ENCODE results near the gene ADAMTS9.

Gene ADAMTS9

DNA sequence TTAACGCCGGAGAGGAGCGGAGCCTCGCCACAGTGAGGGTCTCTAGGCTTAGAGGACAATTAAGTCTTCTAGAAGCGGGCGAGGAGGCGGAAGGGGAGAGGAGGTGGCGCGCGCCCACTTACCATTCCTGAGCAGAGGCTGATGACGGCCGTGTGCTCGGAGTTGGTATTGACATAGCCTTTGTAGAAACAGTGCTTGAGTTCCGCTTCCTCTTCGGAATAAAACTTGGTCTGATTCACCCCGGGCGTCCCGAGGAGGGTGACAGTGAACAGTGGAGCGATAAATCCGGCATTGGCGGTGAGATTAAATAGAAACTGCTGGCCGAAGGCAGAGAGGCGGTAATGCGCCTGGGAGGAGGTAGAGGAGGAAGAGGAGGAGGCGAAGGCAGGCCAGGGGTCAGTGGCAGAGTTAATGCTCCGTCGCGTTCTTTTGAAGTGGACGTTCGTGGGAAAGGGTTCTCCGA is 1.3 kb downstream of the ADAMTS9 start:
- DNase-seq (ENCODE audit: low spot score), result no peak

DNA sequence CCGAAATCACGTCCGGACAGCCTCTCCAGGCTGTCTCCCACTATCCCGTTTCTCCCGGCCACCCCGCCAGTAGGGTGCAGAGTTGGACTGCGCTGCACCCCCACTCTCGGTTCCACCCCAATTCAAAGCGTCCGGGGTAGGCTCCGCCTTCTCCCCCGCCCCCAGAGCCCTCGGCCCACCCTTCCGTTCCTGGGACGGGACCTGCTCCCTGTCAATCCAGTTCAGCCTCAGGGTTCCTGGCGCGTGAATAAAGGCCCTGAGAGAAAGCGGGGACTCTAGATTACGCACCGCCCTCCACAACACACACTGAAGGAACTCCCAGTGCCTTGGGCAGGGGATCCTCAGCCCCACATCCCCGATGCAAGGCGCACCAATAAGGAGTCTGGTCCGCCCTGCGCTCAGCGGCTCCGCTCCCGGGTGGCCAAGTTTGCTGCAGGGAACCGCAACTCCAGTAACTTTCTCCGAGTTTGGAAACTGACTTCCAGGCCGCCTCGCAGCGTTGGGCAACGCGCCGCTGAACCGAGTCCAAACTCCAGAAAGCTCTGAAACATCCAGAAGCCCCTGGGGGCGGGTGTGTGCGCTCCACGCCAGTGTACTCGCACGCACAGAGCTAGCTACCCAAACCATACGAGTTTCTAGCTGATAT is 1.9 kb downstream of the ADAMTS9 start:
- no peak for DNase-seq (ENCODE audit: low spot score)

- DNase-seq (ENCODE audit: low spot score), result no peak
These were observed 2.4 kb downstream of the ADAMTS9 start for GRCh38 chr3:64685331-64685799.

DNA sequence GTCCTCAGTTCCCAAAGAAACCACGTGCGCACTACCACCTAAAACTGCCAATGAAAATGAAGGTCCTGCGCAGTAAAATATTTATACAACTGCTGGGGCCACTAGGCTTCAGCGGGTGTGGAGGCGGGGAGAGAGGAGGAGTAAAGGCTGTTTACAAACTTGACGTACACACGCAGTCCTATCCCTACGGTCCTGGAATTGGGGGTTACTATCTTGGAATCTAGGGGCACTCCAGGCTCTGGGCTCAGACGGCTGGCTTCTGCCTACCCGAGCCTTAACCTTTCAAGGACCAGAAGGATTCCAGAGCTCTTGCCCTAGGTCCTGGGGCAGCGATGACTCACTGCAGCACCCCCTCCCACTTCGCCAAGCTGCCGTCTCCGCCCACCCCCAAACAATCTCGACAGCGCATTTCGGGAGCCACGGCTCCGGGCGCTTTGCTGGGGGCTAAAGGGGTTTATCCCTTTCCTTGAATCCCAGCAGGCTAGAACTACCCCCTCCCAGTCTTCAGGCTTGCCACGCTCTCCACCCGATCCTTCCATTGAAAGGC is 3.0 kb downstream of the ADAMTS9 start:
- DNase-seq (ENCODE audit: low spot score), result no peak

- DNase-seq (ENCODE audit: low spot score), result no peak
These were observed 6.0 kb downstream of the ADAMTS9 start for GRCh38 chr3:64681827-64682226.

- no peak for DNase-seq (ENCODE audit: low spot score)
These were observed 6.8 kb downstream of the ADAMTS9 start for GRCh38 chr3:64681015-64681414.

DNA sequence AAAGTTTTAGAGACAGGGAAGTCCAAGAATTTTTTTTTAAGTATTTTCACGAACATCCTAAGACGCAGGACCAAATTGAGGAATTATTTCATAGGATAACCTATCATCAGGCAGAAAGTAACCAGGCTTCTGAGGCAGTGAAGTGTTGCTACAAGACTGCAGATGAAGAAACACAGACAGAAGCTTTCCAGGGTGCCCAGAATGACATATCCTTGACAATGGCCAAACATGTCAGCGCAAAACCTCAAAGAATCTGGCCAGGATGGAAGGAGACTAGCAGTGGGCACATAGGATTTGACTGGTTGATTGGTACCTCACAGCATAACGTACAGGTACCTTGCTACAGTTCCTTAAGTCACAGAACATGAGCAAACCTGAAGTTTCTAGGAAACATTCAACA is 7.5 kb downstream of the ADAMTS9 start:
- DNase-seq (ENCODE audit: low spot score), result no peak

- no peak for DNase-seq (ENCODE audit: low spot score)
These were observed 9.7 kb downstream of the ADAMTS9 start for GRCh38 chr3:64677961-64678716.

GRCh38 chr3:64676831-64677230 is 11.0 kb downstream of the ADAMTS9 start:
- DNase-seq (ENCODE audit: low spot score), result no peak

GRCh38 chr3:64675687-64676247 is 12.0 kb downstream of the ADAMTS9 start:
- no peak for DNase-seq (ENCODE audit: low spot score)

DNA sequence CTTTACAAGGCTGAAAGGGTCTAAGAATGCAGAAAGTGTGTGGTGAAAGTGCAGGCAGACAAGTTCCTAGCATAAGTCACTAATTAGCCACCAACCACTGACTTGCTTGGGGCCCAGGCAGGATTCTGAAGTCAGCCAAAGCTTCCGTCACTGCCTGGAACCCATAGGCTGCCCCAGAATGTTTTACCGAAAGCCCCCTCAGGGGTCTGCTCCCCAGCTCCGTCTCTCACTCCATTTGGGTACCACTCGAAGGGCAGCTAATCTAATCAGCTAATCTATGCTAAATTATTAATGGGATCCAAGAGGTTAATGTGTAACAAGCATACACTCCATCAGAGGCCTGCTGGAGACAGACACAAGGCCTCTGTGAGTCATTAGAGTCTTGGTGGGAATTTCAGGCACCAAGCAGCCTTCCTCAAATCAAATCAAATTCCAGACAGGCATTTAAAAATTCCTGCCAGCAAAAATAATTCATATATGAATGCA is 13.2 kb downstream of the ADAMTS9 start:
- no peak for DNase-seq (ENCODE audit: low spot score)

DNA sequence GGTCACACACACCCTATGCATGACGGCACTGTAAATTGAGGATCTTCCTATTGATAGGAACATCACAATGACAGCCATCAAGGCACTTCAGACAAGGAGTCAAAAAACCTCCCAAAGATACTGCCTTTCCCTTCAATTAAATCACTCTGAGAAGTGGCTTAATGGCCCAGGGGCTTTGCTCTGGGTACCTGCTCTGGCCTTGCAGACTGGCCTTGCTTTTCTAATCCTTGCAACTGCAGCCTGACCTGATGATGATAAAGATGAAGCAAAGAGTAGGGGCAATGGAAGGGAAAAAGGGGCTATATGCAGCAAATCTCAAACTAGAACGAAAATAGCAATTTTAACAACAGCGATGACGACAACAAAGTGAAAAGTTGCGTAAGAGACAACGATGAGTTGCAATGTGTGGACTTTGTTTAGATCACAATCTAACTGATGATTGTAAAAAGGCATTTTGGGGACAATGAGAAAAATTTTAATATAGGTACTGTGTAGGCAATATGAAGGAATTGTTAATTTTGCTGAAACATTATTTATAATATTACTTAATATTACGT is 14.6 kb downstream of the ADAMTS9 start:
- DNase-seq (ENCODE audit: low spot score), result no peak

DNA sequence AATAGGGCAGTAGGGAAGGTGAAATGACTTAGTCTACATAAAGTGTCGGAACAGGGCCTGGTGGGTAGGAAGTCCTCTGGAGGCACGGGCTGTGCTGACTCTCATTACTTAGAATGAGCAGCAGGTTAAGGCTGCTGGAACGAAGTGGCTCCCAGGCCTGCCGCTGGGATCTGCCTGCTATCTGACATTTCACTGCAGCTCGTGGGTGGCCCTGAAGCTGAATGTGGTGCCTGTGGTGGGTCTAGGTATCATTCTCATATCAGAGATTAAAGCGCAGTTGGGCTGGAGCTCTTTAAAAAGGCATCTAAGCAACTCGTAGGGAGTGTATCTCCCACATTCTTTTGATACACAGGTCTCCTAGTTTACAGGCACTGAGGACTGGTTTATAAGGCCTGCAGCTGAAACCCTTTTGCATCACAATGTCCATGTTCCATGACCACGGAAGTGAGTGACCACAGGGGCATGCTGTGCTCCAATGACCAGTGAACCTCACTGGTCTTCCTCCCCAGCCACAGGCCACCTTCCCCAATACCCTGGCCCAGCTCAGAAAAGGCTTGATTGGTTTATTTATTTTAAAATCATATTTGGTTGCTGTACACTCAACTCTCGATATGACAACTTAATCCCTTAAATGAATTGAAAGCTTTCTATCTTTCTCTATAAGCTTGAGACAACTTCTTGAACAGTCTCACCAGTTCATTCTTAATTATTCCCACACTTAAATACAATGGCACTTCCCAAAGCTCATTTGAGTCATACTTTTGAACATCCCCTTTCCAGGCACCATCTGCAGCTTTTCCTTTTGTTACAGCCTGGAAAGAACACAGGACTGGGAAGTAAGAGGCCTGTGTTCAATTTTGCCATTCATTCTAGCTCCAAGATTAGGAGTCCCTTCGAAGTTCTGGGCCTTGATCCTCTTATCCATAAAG is 19.0 kb downstream of the ADAMTS9 start:
- DNase-seq (ENCODE audit: low spot score), result no peak

GRCh38 chr3:64667887-64668581 is 19.8 kb downstream of the ADAMTS9 start:
- DNase-seq (ENCODE audit: low spot score), result no peak

GRCh38 chr3:64667138-64667537 is 20.7 kb downstream of the ADAMTS9 start:
- no peak for DNase-seq (ENCODE audit: low spot score)

DNA sequence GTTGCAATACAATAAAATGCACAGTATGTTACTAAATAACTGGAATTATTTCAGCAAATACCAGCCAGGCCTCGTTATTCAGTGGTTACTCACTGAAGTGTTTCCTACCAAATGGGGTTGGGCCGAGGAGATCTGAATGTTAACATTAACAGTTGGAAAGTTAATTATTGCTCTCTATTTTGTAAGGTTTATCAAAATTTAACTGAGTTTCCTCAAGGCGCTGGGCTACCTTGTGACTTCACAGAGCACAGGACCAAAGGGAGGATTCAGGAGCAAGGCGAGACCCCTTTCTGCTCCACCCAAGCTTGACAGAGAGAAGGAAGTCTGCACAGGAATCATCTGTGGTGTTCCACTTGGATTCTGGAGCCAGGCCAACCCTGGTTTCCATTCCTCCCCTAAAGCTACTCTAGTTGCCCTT is 21.6 kb downstream of the ADAMTS9 start:
- DNase-seq (ENCODE audit: low spot score), result no peak

GRCh38 chr3:64664397-64664796 is 23.4 kb downstream of the ADAMTS9 start:
- no peak for DNase-seq (ENCODE audit: low spot score)

- DNase-seq (ENCODE audit: low spot score), result no peak
These were observed 28.2 kb downstream of the ADAMTS9 start for GRCh38 chr3:64659617-64659978.

GRCh38 chr3:64658001-64658400 is 29.8 kb downstream of the ADAMTS9 start:
- no peak for DNase-seq (ENCODE audit: low spot score)

GRCh38 chr3:64656544-64656943 is 31.3 kb downstream of the ADAMTS9 start:
- DNase-seq (ENCODE audit: low spot score), result no peak

- no peak for DNase-seq (ENCODE audit: low spot score)
These were observed 32.6 kb downstream of the ADAMTS9 start for GRCh38 chr3:64655160-64655559.
